HepG2 (cell line): ENCODE results near the gene BIN1. TPM values are rescaled to one million over a fixed set of nuclear protein-coding genes. Genes with fewer than 3 reads are reported as not detected.

Experiments used
- ATAC-seq: fragments of 200-7000 bp; cut with Tn5 transposase; 3 replicates; pipeline ENCODE4 v1.9.1; 2020; ENCODE audit warnings: mild to moderate bottlenecking, moderate library complexity
- BruUV-seq: library from RNA; stranded (reverse); fragments of 400-500 nt; replicated peaks from 2 replicates; lab custom pipeline; 2021; lab: Mats Ljungman, UMichigan
- CTCF ChIA-PET: fragments of 300-600 bp; formaldehyde crosslinking; extraction: SDS; loops from one replicate; lab custom pipeline; 2021; ENCODE audit warnings: low total read pairs, inconsistent platforms, low intra/inter-chr PET ratio; lab: Yijun Ruan, JAX
- POLR2A ChIA-PET: fragments of 350-600 bp; sonication (Branson Sonifier 250); formaldehyde crosslinking; loops from one replicate; lab custom pipeline; 2020; ENCODE audit warnings: antibody characterized with exemption, inconsistent platforms; lab: Yijun Ruan, JAX
- DNase-seq: peaks from one replicate; pipeline ENCODE4 v3.0.0-alpha.2; 2015; ENCODE audit warnings: low spot score
- FAIRE-seq: peaks from 3 replicates; lab custom pipeline; 2011; peaks lifted over from hg19 to GRCh38; lab: Jason Lieb, UNC
- H2AFZ ChIP-seq: one replicate; pipeline ENCODE4 v1.6.1; 2011; ENCODE audit warnings: low read length, inconsistent platforms
- H3K27ac ChIP-seq: fragments of 300-600 bp; 3 replicates; pipeline ENCODE4 v1.8.0; 2011; ENCODE audit warnings: mixed run types, mild to moderate bottlenecking, mixed read lengths, low read length, inconsistent platforms; ENCODE audit not compliant: insufficient read depth; ENCODE audit errors: extremely low read length
- H3K27me3 ChIP-seq, 2 experiments: fragments of 200-600 bp in 1 of 2; 2 replicates in 1 of 2; 3 replicates in 1 of 2; pipeline versions ENCODE4 v1.6.0 to v1.8.0; 2011; ENCODE audit warnings: low read length in 2 of 2, mild to moderate bottlenecking in 2 of 2, moderate library complexity in 2 of 2, inconsistent platforms in 1 of 2; ENCODE audit not compliant: insufficient read depth in 2 of 2, control insufficient read depth in 1 of 2
- H3K36me3 ChIP-seq, 2 experiments: fragments of 200-600 bp in 1 of 2; replicated peaks in 1 of 2; 2 replicates in 1 of 2; 3 replicates in 1 of 2; pipeline versions ENCODE4 v1.5.1 to v1.8.0; 2011; ENCODE audit warnings: low read length in 2 of 2, inconsistent platforms in 1 of 2; ENCODE audit not compliant: insufficient read depth in 2 of 2, control insufficient read depth in 1 of 2
- H3K4me1 ChIP-seq: 2 replicates; pipeline ENCODE4 v1.5.1; 2012; ENCODE audit warnings: low read length, inconsistent platforms; ENCODE audit not compliant: insufficient read depth
- H3K4me2 ChIP-seq: 2 replicates; pipeline ENCODE4 v1.6.0; 2011; ENCODE audit warnings: low read depth, low read length, inconsistent platforms
- H3K4me3 ChIP-seq, 3 experiments: fragments of 200-600 bp in 1 of 3; sonication (generic), shearing (Covaris generic) in 1 of 3; replicated peaks in 1 of 3; 2 replicates each; pipeline ENCODE4 v1.5.1; 2011 to 2016; ENCODE audit warnings: low read length in 3 of 3, inconsistent platforms in 2 of 3, low read depth in 2 of 3, mild to moderate bottlenecking in 2 of 3, control low read depth in 1 of 3, mixed read lengths in 1 of 3; ENCODE audit not compliant: insufficient read depth in 1 of 3
- H3K79me2 ChIP-seq: one replicate; pipeline ENCODE4 v1.6.1; 2011; ENCODE audit warnings: low read length, inconsistent platforms; ENCODE audit not compliant: insufficient read depth
- H3K9ac ChIP-seq: 2 replicates; pipeline ENCODE4 v1.6.0; 2011; ENCODE audit warnings: mild to moderate bottlenecking, low read depth, low read length, inconsistent platforms; ENCODE audit not compliant: insufficient read depth
- H3K9me3 ChIP-seq: 2 replicates; pipeline ENCODE4 v1.5.1; 2012; ENCODE audit warnings: mild to moderate bottlenecking, low read length
- H4K20me1 ChIP-seq: 2 replicates; pipeline ENCODE4 v1.6.0; 2011; ENCODE audit warnings: inconsistent platforms, mild to moderate bottlenecking, low read length, moderate library complexity; ENCODE audit not compliant: insufficient read depth
- BORCS8-MEF2B ChIP-seq: sonication (generic); formaldehyde crosslinking; IDR thresholded peaks from 2 replicates; pipeline ENCODE4 v1.8.0; 2022; ENCODE audit warnings: mild to moderate bottlenecking, missing genetic modification reagents
- EZH2 ChIP-seq: conservative IDR thresholded peaks from 2 replicates; pipeline ENCODE4 v1.6.1; 2012; ENCODE audit warnings: mild to moderate bottlenecking, low read depth, low read length, moderate library complexity
- IRF9 ChIP-seq: sonication (generic); formaldehyde crosslinking; IDR thresholded peaks from 2 replicates; pipeline ENCODE4 v1.8.0; 2022; ENCODE audit warnings: missing genetic modification reagents, mild to moderate bottlenecking, borderline replicate concordance
- MAX ChIP-seq: IDR thresholded peaks from 2 replicates; pipeline ENCODE4 v1.6.1; 2012; ENCODE audit warnings: inconsistent platforms
- RFX1 ChIP-seq: fragments of 450-650 bp; IDR thresholded peaks from 2 replicates; pipeline ENCODE4 v1.6.1; 2017
- SATB2 ChIP-seq: sonication (generic); formaldehyde crosslinking; IDR thresholded peaks from 2 replicates; pipeline ENCODE4 v1.5.0; 2020; ENCODE audit warnings: missing genetic modification reagents
- SMARCC2 ChIP-seq: fragments of 450-650 bp; IDR thresholded peaks from 2 replicates; pipeline ENCODE4 v1.6.1; 2017; ENCODE audit warnings: antibody characterized with exemption, mild to moderate bottlenecking
- SUZ12 ChIP-seq: fragments of 150-350 bp; IDR thresholded peaks from 2 replicates; pipeline ENCODE4 v1.6.1; 2014; ENCODE audit warnings: low read depth, low read length
- ZBTB46 ChIP-seq: sonication (generic); formaldehyde crosslinking; IDR thresholded peaks from 2 replicates; pipeline ENCODE4 v1.4.0; 2020; ENCODE audit warnings: mild to moderate bottlenecking, missing genetic modification reagents, borderline replicate concordance
- ZFP37 ChIP-seq: sonication (generic); formaldehyde crosslinking; IDR thresholded peaks from 2 replicates; pipeline ENCODE4 v1.4.0; 2020; ENCODE audit warnings: missing genetic modification reagents, borderline replicate concordance
- ZNF263 ChIP-seq: sonication (generic); formaldehyde crosslinking; IDR thresholded peaks from 2 replicates; pipeline ENCODE4 v1.4.0; 2020; ENCODE audit warnings: missing genetic modification reagents
- ZNF546 ChIP-seq: sonication (generic); formaldehyde crosslinking; conservative IDR thresholded peaks from 2 replicates; pipeline ENCODE4 v1.8.1; 2023; ENCODE audit warnings: mild to moderate bottlenecking, missing genetic modification reagents
- ZNF616 ChIP-seq: sonication (generic); formaldehyde crosslinking; IDR thresholded peaks from 2 replicates; pipeline ENCODE4 v1.5.0; 2020; ENCODE audit warnings: low read depth, mild to moderate bottlenecking, missing genetic modification reagents
- WGBS: methylation state at CpG from one replicate; pipeline ENCODE4 v1.1.6; 2017; ENCODE audit warnings: low lambda C conversion rate; 5-methylcytosine and 5-hydroxymethylcytosine counted together
- in situ Hi-C: cut with HindIII; loops from 2 replicates; pipeline ENCODE4 v1.10.0; 2017; ENCODE audit warnings: low pct_unique_long_range_greater_than_20kb; ENCODE audit not compliant: extremely low pct_ligation_motif_present
- intact Hi-C: fragments of 100-400 bp; cut with micrococcal nuclease; formaldehyde crosslinking; loops from one replicate; pipeline ENCODE4 v1.10.0; 2022; ENCODE audit not compliant: unreplicated experiment
- polyA plus RNA-seq, 8 experiments: library from polyadenylated mRNA; depleted of rRNA in 3 of 8; stranded (reverse) in 7 of 8; unstranded in 1 of 8; fragments of >200 nt; fragmentation: Illumina TruSeq in 4 of 8; extraction: Trizol in 4 of 8; gene quantifications; 2 replicates each; pipeline versions ENCODE4 v1.2.1 to v1.2.3, GENCODE V29; 2011 to 2016; ENCODE audit warnings: low read depth in 4 of 8, missing spikeins in 1 of 8, mixed read lengths in 1 of 8; ENCODE audit not compliant: insufficient read depth in 1 of 8
- total RNA-seq, 5 experiments: library from RNA; depleted of rRNA; stranded (reverse); fragments of >200 nt; fragmentation: Illumina TruSeq; extraction: Trizol; gene quantifications; 2 replicates each; pipeline ENCODE4 v1.2.3, GENCODE V29; 2016; ENCODE audit warnings: low read depth in 1 of 5

The BIN1 gene
- total and polyA plus RNA-seq, 2 of the 13 experiments (the other 11 are each of a cell fraction or from before 2014, with no cell fraction given) = 0.93 to 1.2 TPM

GRCh38 chr2:127108090-127108523 lies 1.2 kb upstream of the BIN1 start:
- CTCF ChIA-PET = no interaction called here
- H3K9ac ChIP-seq = no peak overlapping the region; the same call in 1 of the 2 replicates

More at GRCh38 chr2:127108090-127108523, 1.2 kb upstream of the BIN1 start:
- no peaks in the 10 kb centered on the region for H3K9me3 ChIP-seq
- no peaks in the 10 kb centered on the region for H3K79me2 ChIP-seq
- H3K27me3 ChIP-seq = peaks cover 15 to 60% of the 10 kb centered on the region in 2 experiments
- DNase-seq (no peak), ATAC-seq (no peak), FAIRE-seq (no peak)
- 37% methylated on average over 11 of the region's 11 CpGs for WGBS
- no peak overlapping the region for H3K27ac ChIP-seq
- TF ChIP-seq BORCS8-MEF2B (CRISPR knock-in tag) (no peak), ZNF263 (CRISPR knock-in tag) (no peak), MAX (no peak), RFX1 (no peak), IRF9 (CRISPR knock-in tag) (no peak), ZNF546 (no peak), SATB2 (no peak), EZH2 (no peak), SUZ12 (no peak), ZFP37 (CRISPR knock-in tag) (no peak), ZNF616 (CRISPR knock-in tag) (no peak), ZBTB46 (no peak), SMARCC2 (no peak)
- BruUV-seq = no TSS peak
- in situ Hi-C loops = no loop called here
- H4K20me1 ChIP-seq = no peaks in the 10 kb centered on the region
- no peaks in the 10 kb centered on the region for H3K36me3 ChIP-seq
- H3K4me2 ChIP-seq = peak overlapping the region; percentile 90
- H2AFZ ChIP-seq = no peak overlapping the region
- POLR2A ChIA-PET = no interaction called here
- H3K4me1 ChIP-seq = peaks cover 37% of the 10 kb centered on the region
- peak overlapping the region in 2 of 3 experiments; percentile 67 to 77; a peak in 2 of 6 replicates for H3K4me3 ChIP-seq
- intact Hi-C loops = no loop called here
